HG03521 (cell line): Measurements from ENCODE around the gene CDH5.
"Not testable (repeated sequence)": the region's sequence is repeated elsewhere in the genome, so short reads cannot be mapped to it uniquely, and the experiment has no call there.

Experiments used
- ATAC-seq: cut with Tn5 transposase; IDR thresholded peaks from one replicate; pipeline ENCODE4 v1.9.1; 2021; ENCODE audit warnings: mild to moderate bottlenecking, moderate library complexity; ENCODE audit not compliant: unreplicated experiment

Gene CDH5

GRCh38 chr16:66429290-66429962 lies 62.9 kb downstream of the CDH5 start:
- ATAC-seq: no peak

DNA sequence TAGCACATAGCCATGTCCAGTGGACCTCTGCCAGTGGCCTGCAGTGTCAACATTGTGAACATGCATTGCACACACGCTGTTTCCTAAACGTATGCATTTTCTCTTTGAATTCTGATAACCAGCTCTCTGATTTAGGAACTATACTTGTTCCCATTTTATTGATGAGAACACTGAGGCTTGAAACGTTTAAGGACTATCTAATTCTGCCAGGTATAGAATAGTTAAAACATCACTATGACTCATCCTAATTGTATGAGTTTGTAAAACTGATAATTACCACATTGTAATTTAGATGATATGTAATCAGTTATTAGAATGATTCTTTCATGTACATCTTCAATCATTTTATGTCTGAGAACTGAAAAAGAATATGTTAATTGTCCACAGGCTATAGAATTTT lies 63.7 kb downstream of the CDH5 start:
- no peak for ATAC-seq

GRCh38 chr16:66431760-66432159 lies 65.3 kb downstream of the CDH5 start:
- no peak for ATAC-seq

DNA sequence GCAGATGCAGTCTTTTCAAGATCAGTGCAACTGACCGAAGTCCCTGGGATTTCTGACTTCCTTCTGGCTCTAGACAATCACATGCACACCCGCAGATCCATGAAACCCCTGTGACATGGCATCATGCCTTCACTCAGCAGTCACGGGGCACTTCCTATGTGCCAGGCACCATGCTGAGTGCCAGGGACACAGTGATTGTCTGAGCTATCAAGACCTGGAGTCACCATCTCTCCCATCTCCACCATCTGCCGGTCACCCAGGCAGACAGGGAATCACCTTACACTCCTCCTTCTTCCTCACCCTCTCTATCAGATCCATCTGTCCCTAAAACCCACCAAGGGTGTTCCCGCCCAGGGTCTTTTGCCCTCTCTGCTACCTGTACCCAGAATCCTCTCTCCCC lies 65.9 kb downstream of the CDH5 start:
- ATAC-seq: no peak

- no peak for ATAC-seq
Observed at GRCh38 chr16:66434619-66435430, 68.3 kb downstream of the CDH5 start.

DNA sequence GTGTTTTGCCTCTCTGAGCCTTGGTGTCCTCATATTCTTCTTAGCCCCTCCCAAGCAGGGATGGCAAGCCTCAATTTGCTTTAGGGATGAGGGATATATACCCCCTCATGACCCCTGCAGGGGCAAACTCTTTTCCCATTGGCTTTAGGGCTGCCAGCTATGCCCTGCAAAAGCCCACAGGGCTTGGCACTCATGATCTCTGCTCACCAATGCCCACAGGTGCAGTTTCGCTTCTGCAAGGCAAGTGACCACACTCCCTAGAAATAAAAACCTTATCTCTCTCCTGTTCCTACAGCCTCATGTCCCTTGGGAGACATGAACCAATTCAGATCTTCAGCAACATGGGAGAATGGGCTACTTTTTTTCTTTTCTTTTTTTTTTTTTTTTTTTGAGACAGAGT lies 69.4 kb downstream of the CDH5 start:
- ATAC-seq: no peak

- ATAC-seq: no peak
Observed at GRCh38 chr16:66437391-66437945, 71.0 kb downstream of the CDH5 start.

GRCh38 chr16:66438536-66438935 lies 72.0 kb downstream of the CDH5 start:
- no peak for ATAC-seq

DNA sequence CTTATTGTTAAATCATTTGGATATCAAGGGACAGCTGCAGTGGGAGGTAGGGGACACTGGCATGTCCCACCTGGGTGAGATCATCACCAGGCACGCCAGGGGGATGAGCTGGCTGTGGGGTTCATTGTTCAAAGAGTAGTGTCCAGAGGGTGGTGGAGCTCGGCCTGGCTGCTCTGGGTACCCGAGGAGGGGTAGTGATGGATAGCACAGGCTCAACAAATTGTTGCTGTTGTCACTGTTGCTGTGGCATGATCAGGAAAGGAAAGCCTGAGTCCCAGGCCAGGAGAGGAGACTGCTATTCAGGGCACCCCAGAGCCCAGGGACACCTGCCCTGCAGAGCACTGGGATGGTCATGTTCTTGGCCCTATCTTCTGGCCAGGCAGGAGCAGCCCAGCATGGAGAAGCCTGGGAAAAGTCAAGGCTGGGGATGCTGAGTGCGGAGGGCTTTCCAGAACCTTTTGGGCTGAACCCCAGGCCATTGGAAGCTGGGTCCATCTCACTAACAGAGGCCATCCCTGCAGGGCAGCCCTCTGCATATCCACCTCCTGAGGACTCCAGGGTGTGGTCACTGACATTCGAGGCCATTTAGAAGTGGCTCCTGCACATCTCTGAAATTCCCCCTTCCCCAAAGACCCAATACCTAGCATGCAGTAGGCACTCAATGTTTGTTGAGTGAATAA lies 72.7 kb downstream of the CDH5 start:
- no peak for ATAC-seq

DNA sequence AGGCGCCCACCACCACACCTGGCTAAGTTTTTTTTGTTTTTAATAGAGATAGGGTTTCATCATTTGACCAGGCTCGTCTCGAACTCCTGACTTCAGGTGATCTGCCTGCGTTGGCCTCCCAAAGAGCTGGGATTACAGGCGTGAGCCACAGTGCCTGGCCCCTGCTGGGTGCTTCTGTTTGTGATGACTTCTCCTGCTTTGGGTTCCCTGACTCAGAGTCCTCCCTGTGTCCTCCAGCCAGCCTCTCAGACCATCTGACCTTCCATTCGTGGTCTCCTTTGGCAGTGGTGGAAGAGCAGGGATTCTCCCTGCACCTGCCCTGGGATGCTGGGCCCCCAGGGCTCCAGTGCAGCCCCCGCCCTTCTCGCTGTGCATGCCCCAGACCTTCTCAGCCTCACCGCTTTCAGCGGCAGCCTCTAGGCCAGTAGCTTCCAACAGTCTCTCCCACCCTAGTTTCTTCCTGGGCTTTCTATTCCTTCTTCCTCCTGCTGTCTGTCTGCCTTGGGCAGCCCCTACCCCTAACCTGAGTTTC lies 73.8 kb downstream of the CDH5 start:
- ATAC-seq: no peak

DNA sequence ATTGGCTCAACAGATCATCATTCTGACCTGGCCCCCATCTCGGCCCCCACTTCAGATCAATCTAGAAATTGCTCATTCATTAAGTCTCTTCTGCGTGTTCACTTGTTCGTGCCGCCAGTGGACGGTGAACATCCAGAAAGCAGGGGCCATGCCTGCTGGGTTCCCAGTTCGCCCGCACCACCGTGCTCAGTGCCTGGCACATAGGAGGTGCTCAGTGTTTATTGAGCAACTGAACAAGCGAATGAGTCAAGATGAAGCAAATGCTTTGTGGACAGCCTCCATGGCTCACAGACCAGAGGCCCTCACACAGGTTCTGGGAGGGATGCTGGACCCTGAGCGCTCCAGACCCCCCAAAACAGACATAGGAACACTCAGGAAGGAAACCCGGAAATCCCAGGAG lies 74.5 kb downstream of the CDH5 start:
- no peak for ATAC-seq

- no peak for ATAC-seq
Observed at GRCh38 chr16:66441586-66442375, 75.3 kb downstream of the CDH5 start.

DNA sequence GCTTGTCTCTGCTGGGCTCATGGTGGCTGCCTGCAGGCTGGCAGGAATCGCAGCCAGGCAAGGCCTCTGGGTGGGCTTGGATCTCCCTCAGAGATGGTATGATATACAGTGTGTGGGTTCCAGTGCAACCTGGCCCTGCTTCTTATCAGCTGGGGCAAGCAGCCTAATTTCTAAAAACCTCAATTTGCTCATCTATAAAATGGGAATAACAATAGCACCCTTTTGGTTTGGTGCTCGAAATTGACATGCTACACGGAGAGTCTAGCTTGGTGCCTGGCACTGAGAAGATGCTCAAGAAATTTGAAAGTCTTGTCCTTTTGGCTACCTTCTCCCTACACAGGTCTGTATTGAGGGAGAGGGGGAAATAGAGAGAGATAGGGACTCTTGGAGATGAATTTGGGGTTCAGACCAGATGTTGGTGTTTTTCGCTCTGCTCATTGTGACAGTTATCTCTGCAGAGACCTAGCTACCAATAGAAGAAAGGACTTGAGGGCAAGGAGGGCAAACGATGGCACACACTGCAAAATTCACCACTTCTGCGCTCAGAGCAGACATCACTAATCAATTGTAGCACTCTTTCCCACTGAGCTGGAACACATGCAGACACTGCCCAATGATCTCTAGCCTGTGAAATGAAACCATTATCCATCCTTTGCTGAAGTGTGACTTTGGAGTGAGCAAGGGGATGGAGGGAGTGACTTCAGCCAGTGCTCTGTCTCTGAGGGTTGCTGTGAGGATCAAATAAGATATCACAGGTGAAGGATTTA lies 76.2 kb downstream of the CDH5 start:
- ATAC-seq: no peak

DNA sequence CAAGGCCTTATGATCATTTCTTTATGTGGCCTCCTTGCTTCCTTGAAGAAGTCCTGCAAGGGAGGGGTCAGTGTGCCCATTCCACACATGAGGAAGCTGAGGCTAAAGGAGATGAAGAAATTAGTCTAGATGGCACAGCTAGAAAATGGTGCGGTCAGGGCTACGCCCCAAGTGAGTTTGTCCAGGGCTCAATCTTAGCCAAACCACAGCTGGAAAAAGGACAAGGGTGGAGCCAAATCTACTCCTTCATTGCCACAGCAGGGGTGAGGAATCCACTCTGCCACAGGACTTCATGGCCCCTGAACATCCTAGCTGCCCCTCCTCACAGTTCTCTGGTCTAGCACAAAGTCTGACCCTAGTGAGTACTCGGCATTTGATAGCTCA lies 76.8 kb downstream of the CDH5 start:
- ATAC-seq: no peak

DNA sequence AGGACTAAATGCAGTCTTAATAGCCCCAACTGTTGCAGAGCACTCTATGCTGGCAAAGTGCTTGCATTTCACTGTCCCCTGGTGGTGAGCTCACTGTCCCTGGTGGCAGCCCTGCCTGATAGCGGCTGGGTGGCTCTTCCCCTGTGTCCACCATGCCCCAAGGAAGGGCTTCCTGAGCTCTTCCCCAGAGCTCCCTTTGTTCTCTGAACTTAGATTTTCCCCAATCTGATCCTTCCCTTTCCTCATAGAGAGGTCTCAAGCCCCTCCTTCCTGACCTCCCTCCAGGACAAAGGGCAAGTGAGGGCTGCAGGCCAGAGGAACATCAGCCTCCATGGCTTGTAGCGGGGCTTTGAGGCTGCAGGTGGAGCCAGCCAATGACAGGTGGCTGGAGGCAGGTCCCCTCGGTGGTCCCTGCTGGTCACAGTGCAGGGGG lies 77.6 kb downstream of the CDH5 start:
- no peak for ATAC-seq

- no peak for ATAC-seq
Observed at GRCh38 chr16:66446737-66447136, 80.2 kb downstream of the CDH5 start.

GRCh38 chr16:66447491-66447890 lies 81.0 kb downstream of the CDH5 start:
- ATAC-seq: no peak

DNA sequence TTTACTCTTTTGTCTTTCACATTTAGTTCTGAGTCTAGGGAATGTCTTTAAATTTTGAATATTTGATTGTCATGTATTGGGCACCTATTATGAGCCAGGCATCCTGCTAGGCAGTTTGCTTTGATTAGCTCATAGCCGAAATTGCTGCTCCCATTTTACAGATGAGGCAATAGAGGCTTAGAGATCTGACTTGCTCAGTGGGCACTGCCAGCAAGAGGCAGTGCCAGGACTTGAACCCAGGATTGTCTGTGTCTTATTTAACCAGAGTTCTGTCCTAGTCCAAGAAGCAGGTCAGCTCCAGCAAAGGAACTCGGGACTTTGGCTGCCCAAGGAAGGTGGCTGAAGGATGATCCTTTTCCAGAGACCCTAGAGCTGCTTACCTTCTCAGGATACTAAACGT lies 85.1 kb downstream of the CDH5 start:
- ATAC-seq: no peak

- ATAC-seq: not testable (repeated sequence)
Observed at GRCh38 chr16:66453230-66453629, 86.7 kb downstream of the CDH5 start.
